Stimulated activated memory B cell treated with anti-CD40 and anti-IgM and Interleukin-4, amounts not matched to agents 10 μg/mL and 1 μg/mL and 100 μg/mL, for 72 hours (primary cell): ENCODE data around the gene RPL41.
"Not testable (repeated sequence)": the region's sequence is repeated elsewhere in the genome, so short reads cannot be mapped to it uniquely, and the experiment has no call there.

Experiments
- ATAC-seq: fragments of 150-1000 bp; cut with Tn5 transposase; 2 replicates; pipeline ENCODE4 v1.10.0; 2021
- H3K27ac Mint-ChIP-seq: one replicate; pipeline ENCODE4 v1.8.0; 2022; ENCODE audit warnings: mild to moderate bottlenecking, mixed read lengths
- H3K27me3 Mint-ChIP-seq: one replicate; pipeline ENCODE4 v1.8.0; 2022; ENCODE audit warnings: mixed read lengths
- H3K36me3 Mint-ChIP-seq: one replicate; pipeline ENCODE4 v1.8.0; 2022; ENCODE audit warnings: mixed read lengths
- H3K4me1 Mint-ChIP-seq: one replicate; pipeline ENCODE4 v1.8.0; 2022; ENCODE audit warnings: mixed read lengths
- H3K4me3 Mint-ChIP-seq: one replicate; pipeline ENCODE4 v1.8.0; 2022; ENCODE audit warnings: mild to moderate bottlenecking, moderate library complexity, mixed read lengths
- H3K9me3 Mint-ChIP-seq: one replicate; pipeline ENCODE4 v1.8.0; 2022; ENCODE audit warnings: mixed read lengths

RPL41 gene

DNA sequence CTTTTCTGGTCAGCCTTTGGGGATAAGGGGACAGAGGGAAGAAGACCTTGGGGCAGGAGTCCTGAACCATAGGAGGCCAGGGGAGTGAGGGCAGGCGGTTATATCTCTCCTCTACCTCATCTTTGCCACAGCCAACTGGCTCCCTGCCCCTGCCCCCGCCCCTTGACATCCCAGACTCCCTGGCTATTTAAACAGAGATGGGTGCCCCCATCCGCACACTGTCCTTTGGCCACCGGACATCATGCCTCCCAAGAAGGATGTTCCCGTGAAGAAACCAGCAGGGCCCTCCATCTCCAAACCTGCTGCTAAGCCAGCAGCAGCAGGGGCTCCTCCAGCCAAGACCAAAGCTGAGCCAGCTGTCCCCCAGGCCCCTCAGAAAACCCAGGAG is 37.2 kb downstream of the RPL41 start:
- Mint-ChIP-seq H3K27ac (peak overlapping the region; percentile 97), H3K4me1 (peaks cover 52% of the 10 kb centered on the region), H3K27me3 (no peaks in the 10 kb centered on the region)

DNA sequence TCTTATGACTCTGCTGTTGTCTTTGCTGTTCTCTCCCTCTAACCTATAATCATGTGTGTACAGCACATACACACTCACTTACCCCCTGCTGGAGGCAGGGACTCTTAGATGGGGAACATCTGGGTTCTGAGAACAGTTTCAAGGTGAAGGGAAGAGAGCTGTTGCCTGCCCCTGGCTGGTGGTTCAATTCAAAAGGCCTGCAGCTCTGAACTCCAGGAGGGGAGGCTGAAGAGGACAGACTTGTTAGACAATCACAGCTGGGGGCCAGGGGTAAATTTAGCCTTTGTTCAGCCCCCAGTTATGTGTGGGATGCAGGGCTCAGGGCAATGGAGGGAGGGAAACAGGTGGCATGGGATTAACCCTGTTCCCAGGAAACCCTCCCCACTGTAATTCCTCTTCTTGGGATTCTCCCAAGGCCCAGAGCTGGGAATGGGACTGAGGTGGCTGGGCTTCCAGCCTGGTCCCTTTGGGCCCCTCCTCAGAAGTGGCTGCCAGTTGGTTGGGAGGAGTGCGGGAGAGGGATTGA is 37.9 kb downstream of the RPL41 start:
- Mint-ChIP-seq H3K4me3 (no peak overlapping the region), H3K36me3 (peaks cover 23% of the 10 kb centered on the region), H3K4me1 (peaks cover 58% of the 10 kb centered on the region), H3K9me3 (no peaks in the 10 kb centered on the region), H3K27me3 (no peaks in the 10 kb centered on the region), H3K27ac (peak overlapping the region; percentile 97)
- ATAC-seq: no peak

More for the DNA sequence above, 37.2 kb downstream of the RPL41 start:
- Mint-ChIP-seq H3K4me3 (peak overlapping the region; percentile 92), H3K36me3 (peaks cover 17% of the 10 kb centered on the region), H3K9me3 (no peaks in the 10 kb centered on the region)
- no peak for ATAC-seq

DNA sequence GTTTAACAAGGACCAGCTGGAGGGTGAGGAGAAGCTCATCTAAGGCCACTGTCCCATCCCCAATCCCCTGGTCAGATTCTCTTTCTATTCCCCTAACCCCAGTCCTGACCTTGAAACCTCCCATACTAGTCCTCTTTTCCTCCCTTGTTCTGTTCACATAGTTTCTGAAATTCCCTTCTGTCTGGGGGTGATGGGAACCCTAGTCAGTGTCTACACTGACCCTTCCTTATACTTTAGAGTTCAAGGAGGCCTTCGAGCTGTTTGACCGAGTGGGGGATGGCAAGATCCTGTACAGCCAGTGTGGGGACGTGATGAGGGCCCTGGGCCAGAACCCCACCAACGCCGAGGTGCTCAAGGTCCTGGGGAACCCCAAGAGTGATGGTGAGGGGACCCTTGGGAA is 38.4 kb downstream of the RPL41 start:
- peaks cover 28% of the 10 kb centered on the region for H3K36me3 Mint-ChIP-seq
- H3K9me3 Mint-ChIP-seq: no peaks in the 10 kb centered on the region
- peak overlapping the region; percentile 97 for H3K27ac Mint-ChIP-seq
- H3K27me3 Mint-ChIP-seq: no peaks in the 10 kb centered on the region
- peaks cover 63% of the 10 kb centered on the region for H3K4me1 Mint-ChIP-seq
- ATAC-seq: no peak
- H3K4me3 Mint-ChIP-seq: no peak overlapping the region

DNA sequence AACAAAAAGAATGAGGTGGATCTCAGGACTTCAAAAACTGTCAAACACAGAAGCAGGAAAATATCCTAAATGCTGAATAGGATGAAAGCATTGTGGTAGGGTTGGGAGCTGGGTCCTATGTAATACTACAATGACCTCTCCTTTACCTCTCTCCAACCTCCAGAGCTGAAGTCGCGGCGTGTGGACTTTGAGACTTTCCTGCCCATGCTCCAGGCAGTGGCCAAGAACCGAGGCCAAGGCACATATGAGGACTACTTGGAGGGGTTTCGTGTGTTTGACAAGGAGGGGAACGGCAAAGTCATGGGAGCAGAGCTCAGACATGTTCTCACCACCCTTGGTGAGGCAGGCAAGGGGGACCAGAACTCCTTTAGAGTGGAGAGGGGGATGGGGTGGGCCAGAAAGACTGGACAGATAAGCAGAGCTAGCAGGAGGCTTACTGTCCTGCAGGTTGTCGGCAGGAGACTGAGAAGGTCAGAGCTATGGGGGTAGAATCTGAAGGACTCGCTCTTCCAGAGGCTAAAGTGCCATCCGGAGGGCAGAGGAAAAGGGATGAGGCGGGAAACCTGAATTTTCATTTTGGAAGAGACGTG is 38.9 kb downstream of the RPL41 start:
- Mint-ChIP-seq H3K4me3 (no peak overlapping the region), H3K4me1 (peaks cover 68% of the 10 kb centered on the region), H3K36me3 (peaks cover 34% of the 10 kb centered on the region), H3K9me3 (no peaks in the 10 kb centered on the region), H3K27me3 (no peaks in the 10 kb centered on the region), H3K27ac (peak overlapping the region; percentile 97)
- ATAC-seq: no peak

DNA sequence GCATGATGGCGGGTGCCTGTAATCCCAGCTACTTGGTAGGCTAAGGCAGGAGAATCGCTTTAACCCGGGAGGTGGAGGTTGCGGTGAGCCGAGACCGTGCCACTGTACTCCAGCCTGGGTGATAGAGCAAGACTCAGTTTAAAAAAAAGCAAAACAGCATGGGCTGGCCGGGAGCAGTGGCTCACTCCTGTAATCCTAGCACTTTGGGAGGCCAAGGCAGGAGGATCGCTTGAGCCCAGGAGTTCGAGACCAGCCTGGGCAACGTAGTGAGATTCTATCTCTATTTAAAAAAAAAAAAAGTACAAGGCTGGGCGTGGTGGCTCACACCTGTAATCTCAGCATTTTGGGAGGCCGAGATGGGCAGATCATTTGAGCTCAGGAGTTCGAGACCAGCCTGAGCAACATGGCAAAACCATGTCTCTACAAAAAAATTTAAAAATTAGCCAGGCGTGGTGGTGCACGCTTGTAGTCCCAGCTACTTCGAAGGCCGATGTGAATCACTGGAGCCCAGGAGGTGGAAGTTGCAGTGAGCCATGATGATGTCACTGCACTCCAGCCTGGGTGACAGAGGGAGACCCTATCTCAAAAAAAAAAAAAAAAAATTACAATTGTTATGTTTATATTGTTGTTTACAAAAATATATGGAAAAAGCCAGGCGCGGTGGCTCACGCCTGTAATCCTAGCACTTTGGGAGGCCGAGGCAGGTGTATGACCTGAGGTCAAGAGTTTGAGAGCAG is 40.2 kb downstream of the RPL41 start:
- H3K9me3 Mint-ChIP-seq, ATAC-seq, H3K27me3 Mint-ChIP-seq: not testable (repeated sequence)
- Mint-ChIP-seq H3K4me1 (peaks cover 68% of the 10 kb centered on the region), H3K36me3 (peaks cover 45% of the 10 kb centered on the region), H3K27ac (peak overlapping the region; percentile 93), H3K4me3 (peak overlapping the region; percentile 95)

DNA sequence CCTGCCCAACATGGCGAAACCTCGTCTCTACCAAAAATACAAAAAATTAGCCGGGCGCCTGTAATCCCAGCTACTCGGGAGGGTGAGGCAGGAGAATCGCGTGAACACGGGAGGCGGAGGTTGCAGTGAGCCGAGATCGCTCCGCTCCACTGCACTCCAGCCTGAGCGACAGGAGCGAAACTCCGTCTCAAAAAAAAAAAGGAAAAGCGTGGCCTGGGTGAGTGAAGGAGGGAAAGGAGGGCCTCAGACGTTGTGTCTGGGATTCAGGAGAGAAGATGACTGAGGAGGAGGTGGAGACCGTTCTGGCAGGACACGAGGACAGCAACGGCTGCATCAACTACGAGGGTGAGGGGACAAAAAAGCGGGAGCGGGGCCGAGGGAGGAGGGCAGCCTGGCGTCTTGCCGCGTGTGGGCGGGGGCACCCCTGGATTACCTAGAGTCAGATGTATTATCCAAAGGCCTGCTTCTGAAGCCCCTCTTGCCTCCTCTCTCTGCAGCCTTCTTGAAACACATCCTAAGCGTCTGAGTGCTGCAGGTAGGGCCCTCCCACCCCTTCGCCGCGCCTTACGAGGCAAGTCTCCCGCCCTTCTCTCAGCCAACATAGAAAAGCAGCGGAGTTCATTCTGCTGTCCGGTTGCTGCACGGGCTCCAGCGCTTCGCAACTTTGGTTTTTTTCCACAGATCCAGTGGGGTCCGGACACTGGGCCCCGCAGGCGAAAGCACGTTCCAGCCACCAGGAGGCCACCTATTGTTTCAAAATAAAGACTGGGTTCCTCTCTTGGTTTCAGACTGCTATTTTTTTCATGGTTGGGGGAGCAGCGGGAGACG is 41.0 kb downstream of the RPL41 start:
- peaks cover 51% of the 10 kb centered on the region for H3K36me3 Mint-ChIP-seq
- peak; percentile 77 for ATAC-seq
- no peaks in the 10 kb centered on the region for H3K27me3 Mint-ChIP-seq
- H3K9me3 Mint-ChIP-seq: no peaks in the 10 kb centered on the region
- peak overlapping the region; percentile 95 for H3K4me3 Mint-ChIP-seq
- peak overlapping the region; percentile 93 for H3K27ac Mint-ChIP-seq
- H3K4me1 Mint-ChIP-seq: peaks cover 67% of the 10 kb centered on the region

DNA sequence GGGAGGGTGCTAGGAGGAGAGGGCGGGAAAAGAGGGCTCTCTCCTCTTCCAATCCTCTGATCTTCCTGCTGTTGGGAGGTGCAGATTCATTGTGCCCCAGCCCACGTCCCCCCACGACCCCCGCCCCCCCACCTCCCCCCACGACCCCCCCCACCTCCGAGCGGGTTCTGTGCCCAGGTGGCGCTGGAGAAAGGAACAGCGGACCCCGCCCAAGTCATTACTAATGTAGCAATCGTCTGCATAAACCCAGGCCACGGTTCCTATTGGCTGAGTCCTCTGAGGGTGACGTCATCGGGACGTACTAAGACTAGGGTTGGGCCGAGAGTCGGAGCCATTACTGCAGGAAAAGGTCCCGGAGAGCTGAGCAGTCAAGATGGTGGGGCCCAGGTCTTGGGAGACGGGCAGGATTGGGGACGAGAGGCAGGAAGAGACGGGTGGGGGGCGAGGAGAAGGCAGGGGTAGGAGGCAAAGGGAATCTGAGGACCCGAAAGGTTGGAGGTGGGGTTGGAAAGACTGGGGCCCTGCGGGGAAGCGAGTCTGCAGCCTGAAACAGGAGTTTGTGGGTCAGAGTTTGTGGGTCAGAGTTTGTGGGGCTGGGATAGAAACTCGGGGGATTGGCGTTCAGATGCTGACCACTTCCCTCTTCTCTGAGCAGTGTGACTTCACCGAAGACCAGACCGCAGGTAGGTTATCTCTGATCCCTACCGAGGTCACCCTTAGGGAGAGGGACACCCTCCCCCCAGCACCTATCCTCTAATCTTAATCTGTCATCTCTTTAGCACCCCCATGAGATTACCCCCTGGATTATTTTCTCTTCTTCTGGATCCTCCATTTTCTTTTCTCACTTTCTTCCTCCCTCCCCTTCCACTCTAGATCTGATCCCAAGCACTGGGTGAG is 41.8 kb downstream of the RPL41 start, which contains the start of gene MYL6:
Gene MYL6, plus strand, starts transcription at position 331 of the 897 bp plus-strand sequence. Its CDS starts 43 bp downstream, at position 374.
- peak; percentile 95 for ATAC-seq
- Mint-ChIP-seq H3K4me1 (peaks cover 64% of the 10 kb centered on the region), H3K36me3 (peaks cover 58% of the 10 kb centered on the region), H3K27ac (peak within 1 kb of the TSS; percentile 93), H3K9me3 (no peaks in the 10 kb centered on the region), H3K4me3 (peak within 1 kb of the TSS; percentile 95), H3K27me3 (no peaks in the 10 kb centered on the region)

DNA sequence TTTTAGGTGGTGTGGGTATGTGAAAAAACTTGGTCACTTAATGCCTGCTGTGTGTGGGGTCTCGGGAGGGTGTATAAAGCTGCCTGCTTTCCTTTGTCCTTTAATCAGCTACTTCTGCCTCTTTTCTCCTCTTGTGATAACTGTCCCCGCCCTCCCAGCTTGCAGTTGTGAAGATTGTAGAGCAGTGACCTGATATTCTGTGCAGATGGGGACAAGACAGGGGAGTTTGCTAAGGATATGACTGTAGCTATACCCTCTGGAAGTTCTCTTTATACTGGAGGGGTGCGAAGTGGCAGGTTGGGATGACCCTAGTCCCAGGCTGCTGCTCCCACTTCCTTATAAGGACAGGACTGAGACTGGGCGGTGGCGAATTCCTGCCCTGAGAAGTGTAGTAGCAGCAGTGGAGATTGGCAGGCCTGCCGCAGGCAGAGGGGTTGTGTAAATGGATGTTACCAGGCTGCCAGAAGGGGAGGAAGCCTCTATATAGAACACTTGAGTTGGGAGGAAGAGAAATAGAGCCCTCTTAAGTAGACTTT is 42.6 kb downstream of the RPL41 start:
- H3K4me1 Mint-ChIP-seq: peaks cover 57% of the 10 kb centered on the region
- peak overlapping the region; percentile 93 for H3K27ac Mint-ChIP-seq
- peaks cover 65% of the 10 kb centered on the region for H3K36me3 Mint-ChIP-seq
- H3K4me3 Mint-ChIP-seq: peak overlapping the region; percentile 95
- no peak for ATAC-seq
- H3K27me3 Mint-ChIP-seq: no peaks in the 10 kb centered on the region
- H3K9me3 Mint-ChIP-seq: no peaks in the 10 kb centered on the region

DNA sequence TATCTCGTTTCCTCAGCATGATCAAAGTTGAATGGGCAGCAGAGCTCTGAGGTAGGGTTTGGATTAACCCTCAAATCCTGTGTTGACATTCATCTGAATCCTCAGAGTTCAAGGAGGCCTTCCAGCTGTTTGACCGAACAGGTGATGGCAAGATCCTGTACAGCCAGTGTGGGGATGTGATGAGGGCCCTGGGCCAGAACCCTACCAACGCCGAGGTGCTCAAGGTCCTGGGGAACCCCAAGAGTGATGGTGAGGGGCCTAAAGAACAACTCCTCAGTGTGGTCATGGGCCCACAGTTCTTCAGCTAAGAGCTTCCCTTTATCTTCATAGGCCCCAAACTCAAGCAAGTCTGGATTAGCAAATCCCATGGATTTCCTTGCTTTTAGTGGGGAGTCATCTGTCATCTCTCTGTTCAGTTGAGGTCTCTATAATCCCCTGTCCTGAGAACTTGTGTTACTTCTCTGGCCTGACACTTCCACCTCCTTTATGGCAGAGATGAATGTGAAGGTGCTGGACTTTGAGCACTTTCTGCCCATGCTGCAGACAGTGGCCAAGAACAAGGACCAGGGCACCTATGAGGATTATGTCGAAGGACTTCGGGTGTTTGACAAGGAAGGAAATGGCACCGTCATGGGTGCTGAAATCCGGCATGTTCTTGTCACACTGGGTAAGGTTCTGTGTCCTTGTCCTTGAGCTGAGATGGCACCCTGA is 43.2 kb downstream of the RPL41 start:
- no peak for ATAC-seq
- Mint-ChIP-seq H3K4me3 (peak overlapping the region; percentile 95), H3K36me3 (peaks cover 72% of the 10 kb centered on the region), H3K4me1 (peaks cover 56% of the 10 kb centered on the region), H3K27me3 (no peaks in the 10 kb centered on the region), H3K9me3 (no peaks in the 10 kb centered on the region), H3K27ac (peak overlapping the region; percentile 93)

DNA sequence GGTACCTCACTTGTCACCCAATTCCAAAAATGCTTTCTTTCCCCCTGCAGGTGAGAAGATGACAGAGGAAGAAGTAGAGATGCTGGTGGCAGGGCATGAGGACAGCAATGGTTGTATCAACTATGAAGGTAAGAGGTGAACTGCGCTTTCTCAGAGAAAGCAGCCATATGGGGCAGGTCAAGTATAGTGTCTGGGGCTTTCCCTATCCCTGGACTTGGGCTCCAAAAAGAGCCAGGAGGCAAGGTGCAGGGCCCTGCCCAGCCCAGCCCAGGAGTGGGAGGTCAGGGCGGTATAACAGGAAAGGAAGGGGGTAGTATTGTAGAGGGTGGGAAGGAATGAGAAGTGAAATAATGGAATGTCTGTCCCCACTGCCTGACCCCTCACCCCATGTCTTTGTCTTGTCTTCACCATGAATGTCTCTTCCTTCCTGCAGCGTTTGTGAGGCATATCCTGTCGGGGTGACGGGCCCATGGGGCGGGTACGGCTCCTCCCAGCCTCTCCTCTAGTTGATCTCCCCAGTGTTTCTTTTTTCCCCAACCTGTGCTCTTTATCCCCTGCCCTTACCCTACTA is 43.8 kb downstream of the RPL41 start:
- no peak for ATAC-seq
- H3K9me3 Mint-ChIP-seq: no peaks in the 10 kb centered on the region
- peak overlapping the region; percentile 95 for H3K4me3 Mint-ChIP-seq
- H3K4me1 Mint-ChIP-seq: peaks cover 50% of the 10 kb centered on the region
- no peaks in the 10 kb centered on the region for H3K27me3 Mint-ChIP-seq
- H3K36me3 Mint-ChIP-seq: peaks cover 68% of the 10 kb centered on the region
- H3K27ac Mint-ChIP-seq: peak overlapping the region; percentile 93

DNA sequence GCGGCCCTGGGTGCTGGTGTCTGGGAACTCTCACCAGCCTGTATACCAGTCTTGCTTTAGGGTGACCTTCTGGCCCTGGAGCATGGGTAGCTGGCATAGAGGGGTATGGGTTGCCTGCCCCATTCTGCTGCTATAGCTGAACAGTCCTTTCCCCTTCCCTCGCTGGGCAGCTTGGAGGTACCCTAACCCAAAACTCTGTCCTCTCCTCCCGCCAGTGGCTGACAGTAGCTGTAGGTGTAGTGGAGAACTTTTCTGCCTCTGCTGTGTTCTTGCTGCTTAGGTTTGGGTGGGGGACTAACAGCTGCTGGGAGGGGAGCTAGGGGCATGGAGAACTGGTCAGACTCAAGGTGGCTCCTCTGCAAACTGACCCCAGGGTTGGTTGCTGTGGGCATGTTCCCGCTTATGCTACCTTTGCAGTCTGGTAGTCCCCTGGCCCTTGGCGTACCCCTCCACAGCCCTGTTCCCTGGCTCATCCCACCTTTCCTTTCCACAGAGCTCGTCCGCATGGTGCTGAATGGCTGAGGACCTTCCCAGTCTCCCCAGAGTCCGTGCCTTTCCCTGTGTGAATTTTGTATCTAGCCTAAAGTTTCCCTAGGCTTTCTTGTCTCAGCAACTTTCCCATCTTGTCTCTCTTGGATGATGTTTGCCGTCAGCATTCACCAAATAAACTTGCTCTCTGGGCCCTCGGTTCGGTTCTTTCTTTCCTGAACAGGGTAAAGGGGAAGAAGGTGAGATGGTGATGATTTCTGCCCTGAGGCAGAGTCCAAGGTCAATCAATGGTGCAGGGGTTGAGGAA is 44.7 kb downstream of the RPL41 start:
- H3K9me3 Mint-ChIP-seq: no peaks in the 10 kb centered on the region
- peak overlapping the region; percentile 95 for H3K4me3 Mint-ChIP-seq
- peak overlapping the region; percentile 93 for H3K27ac Mint-ChIP-seq
- H3K27me3 Mint-ChIP-seq: no peaks in the 10 kb centered on the region
- peaks cover 44% of the 10 kb centered on the region for H3K4me1 Mint-ChIP-seq
- peaks cover 71% of the 10 kb centered on the region for H3K36me3 Mint-ChIP-seq
- no peak for ATAC-seq

DNA sequence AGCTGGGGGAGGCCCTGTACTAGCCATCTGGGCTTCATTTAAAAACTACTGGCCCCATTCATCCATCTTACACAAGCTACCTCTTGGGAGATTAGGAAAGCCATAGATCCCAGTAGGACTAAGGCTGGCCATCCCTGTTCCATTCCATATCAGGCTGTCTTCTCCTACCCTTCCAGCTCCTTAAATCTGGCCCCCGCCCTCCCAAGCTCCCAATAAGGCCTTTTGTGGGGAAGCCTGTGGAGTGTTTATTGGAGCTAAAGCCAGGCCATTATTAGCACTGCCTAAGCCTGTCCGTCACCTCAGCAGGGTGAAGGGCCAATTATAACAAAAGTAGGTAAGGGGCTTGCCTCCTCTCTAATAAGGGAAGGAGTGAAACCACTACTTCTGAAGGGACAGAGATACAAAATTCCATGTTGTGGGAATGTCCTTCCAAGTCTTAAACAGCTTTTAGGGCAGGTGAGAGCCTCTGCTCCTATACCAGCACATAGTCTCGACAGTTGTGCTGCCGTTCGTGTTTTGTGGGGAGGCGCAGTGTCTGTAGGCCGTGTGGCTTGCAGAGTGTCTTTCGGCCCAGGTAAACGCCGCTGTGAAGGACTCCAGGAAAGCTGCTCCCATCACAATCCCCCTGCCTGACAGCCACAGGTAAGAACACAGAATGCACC is 45.4 kb downstream of the RPL41 start:
- Mint-ChIP-seq H3K36me3 (peaks cover 71% of the 10 kb centered on the region), H3K4me1 (peaks cover 44% of the 10 kb centered on the region)

More for the DNA sequence above, 45.4 kb downstream of the RPL41 start:
- Mint-ChIP-seq H3K27me3 (no peaks in the 10 kb centered on the region), H3K27ac (peak overlapping the region; percentile 46), H3K4me3 (peak overlapping the region; percentile 59), H3K9me3 (no peaks in the 10 kb centered on the region)
- no peak for ATAC-seq
